NOMO-1 (cell line): Measurements from ENCODE around the gene PPP1R26.
"Not testable (repeated sequence)": the region's sequence is repeated elsewhere in the genome, so short reads cannot be mapped to it uniquely, and the experiment has no call there.

ENCODE experiments used
- DNase-seq, 2 experiments: peaks; one replicate each; lab custom pipeline; 2025; ENCODE audit not compliant: unreplicated experiment in 2 of 2; lab: John Stamatoyannopoulos, UW

The PPP1R26 gene

GRCh38 chr9:135534192-135534711 lies 54.7 kb downstream of the PPP1R26 start:
- not testable (repeated sequence) for DNase-seq

DNA sequence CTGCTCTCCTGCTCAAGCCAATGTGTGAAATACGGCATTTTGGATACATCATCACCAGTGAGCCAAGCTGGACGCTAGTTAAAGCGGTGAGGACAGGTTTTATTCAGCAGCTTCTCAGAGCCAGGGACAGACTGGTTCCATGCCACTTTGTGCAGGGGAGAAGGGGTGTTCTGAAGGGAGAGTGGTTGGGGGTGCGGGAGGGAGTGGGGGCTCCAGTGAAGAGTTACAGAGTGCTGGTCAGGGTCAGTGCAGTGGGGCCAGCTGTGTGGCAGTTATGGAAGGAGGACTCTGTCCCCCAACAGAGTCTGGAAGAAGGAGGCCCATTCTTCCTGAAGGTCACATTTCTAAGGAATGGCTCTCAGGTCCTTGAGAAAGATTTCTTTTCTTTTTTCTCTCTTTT lies 55.2 kb downstream of the PPP1R26 start:
- not testable (repeated sequence) for DNase-seq

GRCh38 chr9:135535631-135536030 lies 56.0 kb downstream of the PPP1R26 start:
- DNase-seq = not testable (repeated sequence)

DNA sequence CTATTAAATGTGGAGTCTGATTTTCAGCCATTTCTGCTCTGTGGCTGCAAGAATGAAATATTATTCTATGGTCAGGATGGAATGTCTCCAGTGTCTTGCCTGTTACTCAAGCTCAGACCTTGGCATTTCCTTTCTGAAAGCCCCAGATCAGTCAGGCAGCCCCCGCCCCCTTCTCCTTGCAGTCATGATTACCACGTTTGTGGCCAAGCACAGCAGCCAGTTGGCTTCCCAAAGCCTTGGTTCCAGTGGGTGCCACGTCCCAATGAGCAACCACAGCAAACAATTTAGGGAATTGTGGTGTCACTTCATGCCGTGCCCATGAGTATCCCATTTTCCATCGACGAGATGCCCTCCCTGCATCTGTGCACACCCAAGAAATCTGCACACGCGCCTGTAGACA lies 56.6 kb downstream of the PPP1R26 start:
- DNase-seq = no peak
